Stimulated activated CD8-positive, alpha-beta memory T cell treated with anti-CD3 and anti-CD28 coated beads, Interleukin-7, amount 100 ng/mL, for 48 hours (primary cell): ENCODE data around the gene P2RX3.
A peak's percentile ranks its signal among the peaks of the same experiment; 100 is the strongest.
"Not testable (repeated sequence)": the region's sequence is repeated elsewhere in the genome, so short reads cannot be mapped to it uniquely, and the experiment has no call there.

Experiments used
- DNase-seq, 2 donors: peaks; one replicate each; pipeline ENCODE4 v3.0.0-alpha.2; 2020; ENCODE audit warnings: low read depth in 1 of 2; ENCODE audit errors: extremely low read depth in 1 of 2

P2RX3 gene

GRCh38 chr11:57394203-57394965, 56.2 kb downstream of the P2RX3 start:
- no peak for DNase-seq

- no peak for DNase-seq
Observed at GRCh38 chr11:57395905-57396623, 57.9 kb downstream of the P2RX3 start.

- no peak for DNase-seq
Observed at GRCh38 chr11:57396744-57397143, 58.6 kb downstream of the P2RX3 start.

GRCh38 chr11:57397394-57397990, 59.3 kb downstream of the P2RX3 start:
- no peak for DNase-seq

DNA sequence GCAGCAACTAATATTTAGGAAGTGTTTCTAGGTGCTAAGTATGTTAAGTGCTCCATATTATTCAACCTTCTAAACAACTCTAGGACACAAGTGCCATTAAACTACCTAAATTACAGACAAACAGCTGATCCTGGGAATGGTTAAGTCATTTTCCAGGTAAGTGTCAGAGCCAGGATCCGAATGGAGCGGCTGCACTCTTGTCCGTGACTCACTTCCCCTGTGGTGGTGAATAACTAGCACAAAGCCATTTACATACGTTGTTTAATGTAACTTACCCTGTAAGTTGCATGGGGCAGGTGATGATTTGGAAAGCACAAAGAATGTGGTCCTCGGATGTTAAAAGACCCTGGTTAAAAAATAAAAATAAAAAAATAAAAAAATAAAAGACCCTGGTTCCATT, 61.1 kb downstream of the P2RX3 start:
- DNase-seq = no peak

GRCh38 chr11:57399972-57400578, 61.9 kb downstream of the P2RX3 start:
- no peak for DNase-seq

- no peak for DNase-seq
Observed at GRCh38 chr11:57402188-57403002, 64.2 kb downstream of the P2RX3 start.

DNA sequence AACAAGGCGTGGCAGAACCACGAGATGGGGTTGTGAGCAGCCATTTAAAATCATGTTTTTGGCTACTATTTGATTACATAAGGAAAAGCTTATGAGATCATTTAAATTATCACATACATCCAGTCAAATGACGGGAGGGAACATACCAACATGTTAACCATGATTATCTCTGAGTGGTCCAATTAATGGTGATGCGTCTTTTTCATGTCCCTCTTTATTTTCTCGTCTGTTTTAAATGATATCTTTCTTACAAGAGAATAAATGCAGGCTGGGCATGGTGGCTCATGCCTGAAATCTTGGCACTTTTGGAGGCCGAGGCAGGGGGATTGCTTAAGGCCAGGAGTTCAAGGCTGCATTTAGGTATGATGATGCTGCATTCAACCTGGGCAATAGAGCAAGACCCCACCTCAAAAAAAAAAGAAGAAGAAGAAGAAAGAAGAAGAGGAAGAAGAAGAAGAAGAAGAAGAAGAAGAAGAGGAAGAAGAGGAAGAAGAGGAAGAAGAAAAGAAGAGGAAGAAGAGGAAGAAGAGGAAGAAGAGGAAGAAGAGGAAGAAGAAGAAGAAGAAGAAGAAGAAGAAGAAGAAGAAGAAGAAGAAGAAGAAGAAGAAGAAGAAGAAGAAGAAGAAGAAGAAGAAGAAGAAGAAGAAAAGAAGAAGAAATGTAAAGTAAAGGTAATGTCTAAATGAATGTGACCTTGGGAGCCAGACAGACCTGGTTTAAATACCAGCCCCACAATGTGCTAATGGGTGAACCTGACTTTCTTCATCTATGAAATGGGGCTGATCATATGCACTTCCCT, 65.0 kb downstream of the P2RX3 start:
- not testable (repeated sequence) for DNase-seq

GRCh38 chr11:57403802-57404147, 65.6 kb downstream of the P2RX3 start:
- no peak for DNase-seq

DNA sequence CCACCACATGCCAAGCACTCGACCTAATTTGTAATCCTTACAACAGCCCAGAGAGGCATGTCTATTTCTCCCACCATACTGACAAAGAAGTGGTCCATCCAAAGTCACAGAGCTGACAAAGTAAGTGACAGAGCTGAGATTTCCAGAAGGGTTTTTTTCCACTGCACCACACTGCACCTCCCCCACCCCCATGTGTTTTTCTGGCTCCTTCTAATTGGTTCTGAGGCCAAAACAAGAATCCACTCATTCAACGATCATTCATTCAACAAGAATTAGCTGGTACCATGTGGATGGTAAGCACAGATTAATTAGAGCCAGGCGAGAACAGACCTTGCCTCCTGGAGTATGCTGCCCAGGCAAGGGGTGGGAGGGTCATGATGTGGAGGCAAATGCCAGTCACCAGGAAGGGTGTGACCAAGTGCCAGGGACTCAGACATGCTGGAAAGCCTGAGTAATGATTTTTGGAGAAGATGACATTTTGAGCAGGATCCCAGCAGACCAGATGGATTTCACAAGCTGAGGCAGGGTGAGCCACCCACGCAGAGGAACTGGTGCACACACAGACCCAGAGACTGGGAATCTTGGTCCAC, 67.2 kb downstream of the P2RX3 start:
- no peak for DNase-seq

DNA sequence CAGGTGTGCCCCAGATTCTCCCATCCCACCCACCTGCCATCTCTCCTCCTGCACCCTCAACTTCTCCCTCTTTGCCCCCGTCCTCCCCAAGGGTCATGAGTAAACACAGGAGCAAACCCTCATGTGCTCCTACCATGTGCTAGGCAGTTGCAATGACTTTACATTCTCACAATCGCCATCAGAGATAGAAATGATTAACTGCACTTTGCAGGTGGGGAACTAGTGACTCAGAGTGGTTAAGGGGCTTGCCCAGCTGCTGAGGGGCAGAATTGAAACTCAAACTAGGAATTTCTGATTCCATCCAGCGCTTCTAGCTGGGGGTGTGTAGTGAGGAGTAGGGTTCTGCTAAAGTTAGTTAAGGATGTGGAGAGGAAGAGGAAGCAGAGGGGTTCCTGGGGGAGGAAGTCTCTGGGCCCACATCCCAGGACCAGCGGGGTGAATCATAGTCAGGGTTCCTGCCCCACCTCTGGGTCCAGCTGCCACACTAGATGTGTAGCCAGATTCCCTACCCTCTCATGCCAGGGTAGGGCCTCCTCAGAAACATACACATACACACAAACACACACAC, 68.3 kb downstream of the P2RX3 start:
- peak in 1 of 2 donors; percentile 42 for DNase-seq

- no peak for DNase-seq
Observed at GRCh38 chr11:57407010-57407920, 69.1 kb downstream of the P2RX3 start.

DNA sequence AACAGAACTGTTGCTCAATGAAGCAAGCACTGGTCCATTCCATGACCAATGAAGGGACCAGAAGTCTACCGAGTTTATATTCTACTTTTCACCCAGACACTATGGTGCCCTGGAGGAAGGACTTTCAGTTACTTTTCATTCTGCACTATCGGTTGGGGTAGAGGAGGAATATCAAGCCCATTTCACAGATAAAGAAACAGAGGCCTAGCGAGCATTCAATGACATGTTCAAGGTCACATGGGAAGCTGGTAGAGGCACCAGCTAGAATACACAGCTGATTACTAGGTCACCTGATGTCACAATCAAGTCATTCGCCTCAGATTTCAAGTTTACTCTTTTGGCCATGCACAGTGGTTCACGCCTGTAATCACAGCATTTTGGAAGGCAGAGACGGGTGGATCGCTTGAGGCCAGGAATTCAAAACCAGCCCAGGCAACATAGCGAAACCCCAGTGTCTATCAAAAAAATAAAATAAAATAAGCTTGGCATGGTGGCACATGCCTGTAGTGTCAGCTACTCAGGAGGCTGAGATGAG, 69.9 kb downstream of the P2RX3 start:
- DNase-seq = no peak

DNA sequence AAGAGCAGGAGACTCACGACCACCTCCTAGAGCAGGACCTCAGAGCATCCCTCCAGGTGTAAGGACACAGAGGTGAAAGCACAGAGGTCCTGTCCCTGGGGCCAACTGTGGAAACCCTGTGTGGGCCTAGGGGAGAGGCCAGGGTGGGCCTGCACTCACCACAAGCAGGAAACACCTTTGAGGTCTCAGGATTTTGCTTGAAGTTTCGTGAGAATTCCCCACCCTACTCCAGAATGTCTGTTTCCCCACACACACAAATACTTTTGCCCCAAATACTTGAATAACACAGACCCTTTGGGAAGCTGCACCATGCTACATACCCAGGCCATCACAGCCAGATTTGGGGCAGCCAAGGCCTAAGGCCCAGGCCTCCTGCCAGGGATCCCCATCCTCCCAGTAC, 70.6 kb downstream of the P2RX3 start:
- DNase-seq = no peak

DNA sequence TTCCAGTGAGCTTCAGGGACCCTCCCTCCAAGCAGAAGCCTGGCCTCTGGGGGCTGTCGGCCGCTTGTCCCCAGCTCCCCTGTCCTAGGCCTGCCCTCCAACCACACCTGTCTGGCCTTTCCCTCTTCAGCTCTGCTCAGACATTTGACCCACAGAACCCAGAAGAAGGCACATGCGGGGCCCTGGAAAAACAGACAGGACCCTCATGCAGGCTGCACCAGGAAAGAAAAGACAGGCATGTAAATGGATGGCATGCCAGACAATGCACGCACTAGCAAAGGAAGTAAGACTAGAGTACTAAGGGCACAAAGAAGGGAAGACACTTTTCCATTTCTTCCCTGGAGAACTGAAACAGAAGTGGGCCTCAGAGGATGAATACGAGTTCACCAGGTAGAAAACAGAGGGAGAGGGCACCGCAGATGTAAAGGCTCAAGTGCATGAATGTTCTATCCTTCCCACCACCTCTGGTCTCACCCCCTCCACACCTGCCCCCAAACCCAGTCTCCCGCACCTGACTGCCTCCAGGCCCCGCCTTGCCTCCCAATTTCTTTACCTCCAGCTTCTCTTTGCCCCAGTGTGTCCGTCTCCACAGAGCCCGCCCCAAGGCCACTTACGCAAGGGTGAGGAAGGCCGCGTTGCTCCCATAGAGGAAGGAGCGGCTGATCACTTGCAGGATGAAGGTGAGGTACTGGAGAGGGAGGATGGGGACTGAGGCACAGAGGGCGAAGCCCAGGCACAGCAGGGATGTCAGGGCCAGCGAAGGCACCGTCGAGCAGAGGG, 71.4 kb downstream of the P2RX3 start:
- no peak for DNase-seq

DNA sequence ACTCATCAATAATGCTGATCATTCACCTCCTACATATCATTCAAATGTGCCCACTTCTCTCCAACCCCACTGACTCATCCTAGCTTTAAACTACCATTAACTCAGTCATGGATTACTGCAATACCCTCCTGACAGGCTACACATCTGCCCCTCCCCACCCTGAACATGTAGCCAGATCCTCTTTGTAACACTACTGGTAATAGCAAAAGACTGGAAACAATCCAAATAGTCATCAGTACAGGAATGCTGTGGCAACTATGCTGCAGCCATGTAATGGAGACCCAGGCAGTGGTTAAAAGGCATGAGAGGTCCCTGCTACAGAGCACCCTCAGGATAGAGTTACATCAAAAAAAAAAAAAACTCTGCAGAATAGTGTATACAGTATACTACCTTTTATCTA, 72.1 kb downstream of the P2RX3 start:
- DNase-seq = no peak

GRCh38 chr11:57413681-57414080, 75.5 kb downstream of the P2RX3 start:
- no peak for DNase-seq
